SK-N-SH treated with all-trans-retinoic acid at 6 μM for 48 hours (cell line): ENCODE results near the gene DCC.

ENCODE experiments used
- ATAC-seq: fragments of 200-7000 bp; cut with Tn5 transposase; 3 replicates; pipeline ENCODE4 v1.9.1; 2020; ENCODE audit warnings: mild to moderate bottlenecking, moderate library complexity
- ARNTL ChIP-seq: fragments of 450-650 bp; formaldehyde crosslinking; IDR thresholded peaks from 2 replicates; pipeline ENCODE4 v1.5.0; 2020; ENCODE audit warnings: low read depth, mild to moderate bottlenecking, moderate library complexity, borderline replicate concordance
- BACH2 ChIP-seq: fragments of 250-450 bp; sonication (Bioruptor Pico); IDR thresholded peaks from 2 replicates; pipeline ENCODE4 v1.9.0; 2021; ENCODE audit warnings: mild to moderate bottlenecking, borderline replicate concordance
- ESRRG ChIP-seq: fragments of 250-450 bp; sonication (Bioruptor Pico); IDR thresholded peaks from 2 replicates; pipeline ENCODE4 v1.6.1; 2021; ENCODE audit warnings: mild to moderate bottlenecking
- ISL1 ChIP-seq: fragments of 250-450 bp; sonication (Bioruptor Pico); IDR thresholded peaks from 2 replicates; pipeline ENCODE4 v2.1.2; 2022; ENCODE audit warnings: mild to moderate bottlenecking, moderate library complexity
- OSR1 ChIP-seq: fragments of 250-450 bp; sonication (Bioruptor Pico); IDR thresholded peaks from 2 replicates; pipeline ENCODE4 v1.8.0; 2022; ENCODE audit warnings: moderate library complexity, mild to moderate bottlenecking, inconsistent platforms
- RARB ChIP-seq: fragments of 250-450 bp; sonication (Bioruptor Pico); IDR thresholded peaks from 2 replicates; pipeline ENCODE4 v1.8.0; 2021; ENCODE audit warnings: mild to moderate bottlenecking, moderate library complexity
- SNAI2 ChIP-seq: fragments of 250-450 bp; sonication (Bioruptor Pico); IDR thresholded peaks from 2 replicates; pipeline ENCODE4 v1.5.0; 2020; ENCODE audit warnings: mild to moderate bottlenecking, moderate library complexity
- TOX ChIP-seq: fragments of 250-450 bp; sonication (Bioruptor Pico); IDR thresholded peaks from 2 replicates; pipeline ENCODE4 v1.8.0; 2021; ENCODE audit warnings: mild to moderate bottlenecking, moderate library complexity, borderline replicate concordance
- ZC3H10 ChIP-seq: fragments of 250-450 bp; sonication (Bioruptor Pico); IDR thresholded peaks from 2 replicates; pipeline ENCODE4 v1.5.1; 2021; ENCODE audit warnings: mild to moderate bottlenecking, moderate library complexity
- ZFP3 ChIP-seq: fragments of 250-450 bp; sonication (Bioruptor Pico); IDR thresholded peaks from 2 replicates; pipeline ENCODE4 v1.5.0; 2020; ENCODE audit warnings: mild to moderate bottlenecking, moderate library complexity
- ZFP30 ChIP-seq: fragments of 450-650 bp; formaldehyde crosslinking; IDR thresholded peaks from 2 replicates; pipeline ENCODE4 v1.5.0; 2022; ENCODE audit warnings: mild to moderate bottlenecking, moderate library complexity
- ZNF70 ChIP-seq: fragments of 450-650 bp; formaldehyde crosslinking; IDR thresholded peaks from 2 replicates; pipeline ENCODE4 v1.5.0; 2020; ENCODE audit warnings: mild to moderate bottlenecking, moderate library complexity
- TF ChIP-seq, protein P1 (sequence below): fragments of 250-450 bp; sonication (Bioruptor Pico); IDR thresholded peaks from 2 replicates; pipeline ENCODE4 v1.5.1; 2021; ENCODE audit warnings: mild to moderate bottlenecking, moderate library complexity
- TF ChIP-seq, protein P2 (sequence below): fragments of 250-450 bp; sonication (Bioruptor Pico); IDR thresholded peaks from 2 replicates; pipeline ENCODE4 v1.8.0; 2021; ENCODE audit warnings: low read depth, mild to moderate bottlenecking, moderate library complexity, borderline replicate concordance
- TF ChIP-seq, protein P3 (sequence below): fragments of 250-450 bp; sonication (Bioruptor Pico); IDR thresholded peaks from 2 replicates; pipeline ENCODE4 v1.5.0; 2020; ENCODE audit warnings: mild to moderate bottlenecking, moderate library complexity
- TF ChIP-seq, protein P4 (sequence below): fragments of 250-450 bp; sonication (Bioruptor Pico); IDR thresholded peaks from 2 replicates; pipeline ENCODE4 v1.5.1; 2020; ENCODE audit warnings: low read depth, mild to moderate bottlenecking, moderate library complexity

Gene DCC

DNA sequence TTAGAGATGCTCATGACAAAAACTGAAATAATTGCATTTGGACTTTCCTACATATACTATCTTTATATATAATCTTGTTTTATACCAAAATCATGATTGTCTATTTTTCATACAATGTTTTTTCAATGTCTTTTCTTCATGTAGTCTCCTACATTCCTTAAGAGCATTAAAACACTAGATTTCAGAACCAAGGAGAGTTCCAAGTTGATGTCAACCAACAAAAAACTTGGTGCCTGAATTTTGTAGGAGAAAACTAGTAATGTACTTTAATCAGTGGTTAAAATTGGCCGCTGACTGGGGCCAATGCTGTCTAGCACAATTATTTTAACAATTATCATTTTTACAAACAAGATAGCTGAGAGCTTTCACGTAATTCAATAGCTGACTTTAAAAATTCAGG is 678.8 kb downstream of the DCC start:
- no peak for ATAC-seq
- TF ChIP-seq ZFP30 (no peak), SNAI2 (CRISPR knock-in tag) (no peak), ARNTL (CRISPR knock-in tag) (no peak)

DNA sequence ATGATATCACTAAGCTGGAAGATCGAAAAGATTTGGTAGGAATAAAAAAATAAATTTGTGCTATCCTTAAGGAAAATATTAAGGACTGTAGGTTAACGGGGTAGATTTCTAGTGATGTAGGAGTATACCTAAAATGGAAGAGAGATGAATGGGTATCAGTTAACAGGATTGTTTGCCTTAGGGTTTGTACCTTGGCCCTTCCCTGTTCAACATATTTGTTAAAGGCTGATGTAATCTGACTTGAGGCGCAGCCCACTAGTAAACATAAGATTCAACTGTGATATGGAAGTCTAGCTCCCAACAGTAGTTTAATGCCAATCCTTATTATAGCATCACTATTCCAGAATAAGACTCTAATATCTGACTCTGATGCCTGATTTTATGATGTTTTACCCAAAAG is 685.2 kb downstream of the DCC start:
- TF ChIP-seq ISL1 (CRISPR knock-in tag) (no peak), RARB (CRISPR knock-in tag) (no peak), ZFP3 (CRISPR knock-in tag) (no peak), ZC3H10 (CRISPR knock-in tag) (no peak), TOX (CRISPR knock-in tag) (no peak), ESRRG (CRISPR knock-in tag) (no peak), SNAI2 (CRISPR knock-in tag) (no peak), ZNF70 (CRISPR knock-in tag) (no peak), ARNTL (CRISPR knock-in tag) (no peak), BACH2 (CRISPR knock-in tag) (no peak), OSR1 (CRISPR knock-in tag) (no peak)
- TF ChIP-seq, protein P1, sequence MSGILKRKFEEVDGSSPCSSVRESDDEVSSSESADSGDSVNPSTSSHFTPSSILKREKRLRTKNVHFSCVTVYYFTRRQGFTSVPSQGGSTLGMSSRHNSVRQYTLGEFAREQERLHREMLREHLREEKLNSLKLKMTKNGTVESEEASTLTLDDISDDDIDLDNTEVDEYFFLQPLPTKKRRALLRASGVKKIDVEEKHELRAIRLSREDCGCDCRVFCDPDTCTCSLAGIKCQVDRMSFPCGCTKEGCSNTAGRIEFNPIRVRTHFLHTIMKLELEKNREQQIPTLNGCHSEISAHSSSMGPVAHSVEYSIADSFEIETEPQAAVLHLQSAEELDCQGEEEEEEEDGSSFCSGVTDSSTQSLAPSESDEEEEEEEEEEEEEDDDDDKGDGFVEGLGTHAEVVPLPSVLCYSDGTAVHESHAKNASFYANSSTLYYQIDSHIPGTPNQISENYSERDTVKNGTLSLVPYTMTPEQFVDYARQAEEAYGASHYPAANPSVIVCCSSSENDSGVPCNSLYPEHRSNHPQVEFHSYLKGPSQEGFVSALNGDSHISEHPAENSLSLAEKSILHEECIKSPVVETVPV (CRISPR knock-in tag), result no peak
- no peak for ATAC-seq

DNA sequence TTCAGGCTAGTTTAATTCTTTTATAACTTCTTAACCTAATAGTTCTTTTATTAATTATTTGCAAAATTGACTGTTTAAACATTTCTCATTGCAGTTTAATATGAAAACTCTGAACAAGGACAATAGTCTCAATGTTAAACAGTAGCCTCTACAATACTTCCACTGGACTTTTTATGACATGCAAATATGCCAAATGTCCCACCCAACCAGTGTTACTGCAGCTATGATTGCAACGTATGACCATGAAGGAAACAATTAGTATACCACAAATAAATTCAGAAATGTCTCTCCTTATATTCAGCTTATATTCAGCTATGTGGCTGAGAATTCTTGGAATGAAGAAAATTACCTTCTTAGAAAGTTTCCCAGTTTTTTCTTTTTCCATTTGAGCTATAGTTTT is 688.6 kb downstream of the DCC start:
- no peak for ATAC-seq

More for the DNA sequence above, 688.6 kb downstream of the DCC start:
- TF ChIP-seq, protein P2, sequence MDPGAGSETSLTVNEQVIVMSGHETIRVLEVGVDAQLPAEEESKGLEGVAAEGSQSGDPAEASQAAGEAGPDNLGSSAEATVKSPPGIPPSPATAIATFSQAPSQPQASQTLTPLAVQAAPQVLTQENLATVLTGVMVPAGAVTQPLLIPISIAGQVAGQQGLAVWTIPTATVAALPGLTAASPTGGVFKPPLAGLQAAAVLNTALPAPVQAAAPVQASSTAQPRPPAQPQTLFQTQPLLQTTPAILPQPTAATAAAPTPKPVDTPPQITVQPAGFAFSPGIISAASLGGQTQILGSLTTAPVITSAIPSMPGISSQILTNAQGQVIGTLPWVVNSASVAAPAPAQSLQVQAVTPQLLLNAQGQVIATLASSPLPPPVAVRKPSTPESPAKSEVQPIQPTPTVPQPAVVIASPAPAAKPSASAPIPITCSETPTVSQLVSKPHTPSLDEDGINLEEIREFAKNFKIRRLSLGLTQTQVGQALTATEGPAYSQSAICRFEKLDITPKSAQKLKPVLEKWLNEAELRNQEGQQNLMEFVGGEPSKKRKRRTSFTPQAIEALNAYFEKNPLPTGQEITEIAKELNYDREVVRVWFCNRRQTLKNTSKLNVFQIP, result no peak
- TF ChIP-seq ISL1 (CRISPR knock-in tag) (no peak), OSR1 (CRISPR knock-in tag) (no peak), RARB (CRISPR knock-in tag) (no peak), ZNF70 (CRISPR knock-in tag) (no peak), ZFP3 (CRISPR knock-in tag) (no peak)
- TF ChIP-seq, protein P3, sequence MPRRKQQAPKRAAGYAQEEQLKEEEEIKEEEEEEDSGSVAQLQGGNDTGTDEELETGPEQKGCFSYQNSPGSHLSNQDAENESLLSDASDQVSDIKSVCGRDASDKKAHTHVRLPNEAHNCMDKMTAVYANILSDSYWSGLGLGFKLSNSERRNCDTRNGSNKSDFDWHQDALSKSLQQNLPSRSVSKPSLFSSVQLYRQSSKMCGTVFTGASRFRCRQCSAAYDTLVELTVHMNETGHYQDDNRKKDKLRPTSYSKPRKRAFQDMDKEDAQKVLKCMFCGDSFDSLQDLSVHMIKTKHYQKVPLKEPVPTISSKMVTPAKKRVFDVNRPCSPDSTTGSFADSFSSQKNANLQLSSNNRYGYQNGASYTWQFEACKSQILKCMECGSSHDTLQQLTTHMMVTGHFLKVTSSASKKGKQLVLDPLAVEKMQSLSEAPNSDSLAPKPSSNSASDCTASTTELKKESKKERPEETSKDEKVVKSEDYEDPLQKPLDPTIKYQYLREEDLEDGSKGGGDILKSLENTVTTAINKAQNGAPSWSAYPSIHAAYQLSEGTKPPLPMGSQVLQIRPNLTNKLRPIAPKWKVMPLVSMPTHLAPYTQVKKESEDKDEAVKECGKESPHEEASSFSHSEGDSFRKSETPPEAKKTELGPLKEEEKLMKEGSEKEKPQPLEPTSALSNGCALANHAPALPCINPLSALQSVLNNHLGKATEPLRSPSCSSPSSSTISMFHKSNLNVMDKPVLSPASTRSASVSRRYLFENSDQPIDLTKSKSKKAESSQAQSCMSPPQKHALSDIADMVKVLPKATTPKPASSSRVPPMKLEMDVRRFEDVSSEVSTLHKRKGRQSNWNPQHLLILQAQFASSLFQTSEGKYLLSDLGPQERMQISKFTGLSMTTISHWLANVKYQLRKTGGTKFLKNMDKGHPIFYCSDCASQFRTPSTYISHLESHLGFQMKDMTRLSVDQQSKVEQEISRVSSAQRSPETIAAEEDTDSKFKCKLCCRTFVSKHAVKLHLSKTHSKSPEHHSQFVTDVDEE (CRISPR knock-in tag), result no peak
- TF ChIP-seq, protein P1 (CRISPR knock-in tag), result no peak
- TF ChIP-seq, protein P4, sequence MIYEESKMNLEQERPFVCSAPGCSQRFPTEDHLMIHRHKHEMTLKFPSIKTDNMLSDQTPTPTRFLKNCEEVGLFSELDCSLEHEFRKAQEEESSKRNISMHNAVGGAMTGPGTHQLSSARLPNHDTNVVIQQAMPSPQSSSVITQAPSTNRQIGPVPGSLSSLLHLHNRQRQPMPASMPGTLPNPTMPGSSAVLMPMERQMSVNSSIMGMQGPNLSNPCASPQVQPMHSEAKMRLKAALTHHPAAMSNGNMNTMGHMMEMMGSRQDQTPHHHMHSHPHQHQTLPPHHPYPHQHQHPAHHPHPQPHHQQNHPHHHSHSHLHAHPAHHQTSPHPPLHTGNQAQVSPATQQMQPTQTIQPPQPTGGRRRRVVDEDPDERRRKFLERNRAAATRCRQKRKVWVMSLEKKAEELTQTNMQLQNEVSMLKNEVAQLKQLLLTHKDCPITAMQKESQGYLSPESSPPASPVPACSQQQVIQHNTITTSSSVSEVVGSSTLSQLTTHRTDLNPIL (CRISPR knock-in tag), result no peak
- TF ChIP-seq, all 23 proteins: peak for 0
